ENCODE data around the gene SPRY4.
A peak's percentile ranks its signal among the peaks of the same experiment; 100 is the strongest.
"Not testable (repeated sequence)": the region's sequence is repeated elsewhere in the genome, so short reads cannot be mapped to it uniquely, and the experiment has no call there.

Gene SPRY4

GRCh38 chr5:142315096-142315900 lies 9.5 kb downstream of the SPRY4 start:
- DNase-seq (ENCODE audit: low read depth, low spot score) = no peak

GRCh38 chr5:142314606-142315005 lies 10.2 kb downstream of the SPRY4 start:
- no peak for DNase-seq (ENCODE audit: low read depth, low spot score)

GRCh38 chr5:142314109-142314508 lies 10.7 kb downstream of the SPRY4 start:
- no peak for DNase-seq (ENCODE audit: low read depth, low spot score)

GRCh38 chr5:142313682-142314081 lies 11.1 kb downstream of the SPRY4 start:
- no peak for DNase-seq (ENCODE audit: low read depth, low spot score)

GRCh38 chr5:142313275-142313674 lies 11.5 kb downstream of the SPRY4 start:
- DNase-seq (ENCODE audit: low read depth, low spot score) = no peak

- DNase-seq (ENCODE audit: low read depth, low spot score) = no peak
Observed at GRCh38 chr5:142312399-142312798, 12.4 kb downstream of the SPRY4 start.

GRCh38 chr5:142311725-142312124 lies 13.1 kb downstream of the SPRY4 start:
- no peak for DNase-seq (ENCODE audit: low read depth, low spot score)

- DNase-seq (ENCODE audit: low read depth, low spot score) = no peak
Observed at GRCh38 chr5:142310803-142311202, 14.0 kb downstream of the SPRY4 start.

- no peak for DNase-seq (ENCODE audit: low read depth, low spot score)
Observed at GRCh38 chr5:142309747-142310318, 15.0 kb downstream of the SPRY4 start.

GRCh38 chr5:142308358-142308757 lies 16.5 kb downstream of the SPRY4 start:
- DNase-seq (ENCODE audit: low read depth, low spot score) = no peak

GRCh38 chr5:142307146-142307890 lies 17.5 kb downstream of the SPRY4 start:
- DNase-seq (ENCODE audit: low read depth, low spot score) = no peak

GRCh38 chr5:142306077-142306502 lies 18.7 kb downstream of the SPRY4 start:
- DNase-seq (ENCODE audit: low read depth, low spot score) = no peak

- no peak for DNase-seq (ENCODE audit: low read depth, low spot score)
Observed at GRCh38 chr5:142305211-142305610, 19.6 kb downstream of the SPRY4 start.

GRCh38 chr5:142304013-142304701 lies 20.7 kb downstream of the SPRY4 start:
- DNase-seq (ENCODE audit: low read depth, low spot score) = peak; percentile 65

- no peak for DNase-seq (ENCODE audit: low read depth, low spot score)
Observed at GRCh38 chr5:142303565-142303964, 21.3 kb downstream of the SPRY4 start.

- no peak for DNase-seq (ENCODE audit: low read depth, low spot score)
Observed at GRCh38 chr5:142301540-142301939, 23.3 kb downstream of the SPRY4 start.

- DNase-seq (ENCODE audit: low read depth, low spot score) = no peak
Observed at GRCh38 chr5:142300677-142301076, 24.1 kb downstream of the SPRY4 start.

- no peak for DNase-seq (ENCODE audit: low read depth, low spot score)
Observed at GRCh38 chr5:142298789-142299188, 26.0 kb downstream of the SPRY4 start.

GRCh38 chr5:142297786-142298185 lies 27.0 kb downstream of the SPRY4 start:
- DNase-seq (ENCODE audit: low read depth, low spot score) = not testable (repeated sequence)

- DNase-seq (ENCODE audit: low read depth, low spot score) = peak; percentile 94
Observed at GRCh38 chr5:142296914-142297417, 27.9 kb downstream of the SPRY4 start.

GRCh38 chr5:142295960-142296860 lies 28.6 kb downstream of the SPRY4 start:
- DNase-seq (ENCODE audit: low read depth, low spot score) = no peak

Measured in astrocyte of the hippocampus (primary cell).